Activated naive CD4-positive, alpha-beta T cell treated with anti-CD3 and anti-CD28 coated beads, Interleukin-2, amount 50 U/mL, for 72 hours (primary cell): Measurements from ENCODE around the gene CALHM4. TPM values are rescaled to one million over a fixed set of nuclear protein-coding genes. Genes with fewer than 3 reads are reported as not detected.
A peak's percentile ranks its signal among the peaks of the same experiment; 100 is the strongest.

Source experiments
- ATAC-seq, 2 donors: fragments of 150-1000 bp; cut with Tn5 transposase; 2 replicates each; pipeline ENCODE4 v1.10.0; 2021; ENCODE audit warnings: mild to moderate bottlenecking in 2 of 2, moderate library complexity in 2 of 2
- DNase-seq, 2 donors: peaks; one replicate each; pipeline ENCODE4 v3.0.0; 2021 to 2022; ENCODE audit warnings: low spot score in 2 of 2
- H3K27ac Mint-ChIP-seq, 2 donors: one replicate each; pipeline ENCODE4 v1.8.0; 2022; ENCODE audit warnings: mild to moderate bottlenecking in 2 of 2, mixed read lengths in 2 of 2
- H3K36me3 Mint-ChIP-seq, 2 donors: one replicate each; pipeline ENCODE4 v1.8.0; 2022; ENCODE audit warnings: mixed read lengths in 2 of 2
- H3K9me3 Mint-ChIP-seq, 2 donors: one replicate each; pipeline ENCODE4 v1.8.0; 2022; ENCODE audit warnings: mixed read lengths in 2 of 2
- total RNA-seq, 2 donors: library from RNA; stranded (reverse); gene quantifications; one replicate each; pipeline ENCODE4 v1.2.3, GENCODE V29; 2022

Gene CALHM4
- total RNA-seq, 2 donors from 2014 or later: not detected

DNA sequence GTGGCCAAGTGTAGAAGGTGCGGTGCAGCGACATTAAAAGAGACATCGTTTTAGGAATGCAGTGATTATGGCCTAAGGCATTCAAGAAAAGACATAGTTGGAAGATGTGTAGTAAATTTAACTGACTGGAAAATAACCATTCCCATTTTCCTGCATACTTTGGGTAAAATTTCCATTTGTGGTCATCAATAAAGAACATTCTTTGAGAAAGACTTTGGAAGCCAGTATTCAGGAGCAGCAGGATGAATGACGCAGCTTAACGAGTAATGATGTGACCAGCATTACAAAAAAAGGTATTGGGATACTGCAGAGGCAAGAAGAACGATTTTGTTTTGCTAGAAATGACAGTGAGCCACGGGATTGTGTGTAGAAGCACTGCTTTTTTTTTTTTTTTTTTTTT is 10.8 kb downstream of the CALHM4 start:
- H3K9me3 Mint-ChIP-seq: no peaks in the 10 kb centered on the region
- DNase-seq (no peak), ATAC-seq (no peak)
- H3K36me3 Mint-ChIP-seq: no peaks in the 10 kb centered on the region
- peak overlapping the region in 1 of 2 donors; percentile 50 for H3K27ac Mint-ChIP-seq

DNA sequence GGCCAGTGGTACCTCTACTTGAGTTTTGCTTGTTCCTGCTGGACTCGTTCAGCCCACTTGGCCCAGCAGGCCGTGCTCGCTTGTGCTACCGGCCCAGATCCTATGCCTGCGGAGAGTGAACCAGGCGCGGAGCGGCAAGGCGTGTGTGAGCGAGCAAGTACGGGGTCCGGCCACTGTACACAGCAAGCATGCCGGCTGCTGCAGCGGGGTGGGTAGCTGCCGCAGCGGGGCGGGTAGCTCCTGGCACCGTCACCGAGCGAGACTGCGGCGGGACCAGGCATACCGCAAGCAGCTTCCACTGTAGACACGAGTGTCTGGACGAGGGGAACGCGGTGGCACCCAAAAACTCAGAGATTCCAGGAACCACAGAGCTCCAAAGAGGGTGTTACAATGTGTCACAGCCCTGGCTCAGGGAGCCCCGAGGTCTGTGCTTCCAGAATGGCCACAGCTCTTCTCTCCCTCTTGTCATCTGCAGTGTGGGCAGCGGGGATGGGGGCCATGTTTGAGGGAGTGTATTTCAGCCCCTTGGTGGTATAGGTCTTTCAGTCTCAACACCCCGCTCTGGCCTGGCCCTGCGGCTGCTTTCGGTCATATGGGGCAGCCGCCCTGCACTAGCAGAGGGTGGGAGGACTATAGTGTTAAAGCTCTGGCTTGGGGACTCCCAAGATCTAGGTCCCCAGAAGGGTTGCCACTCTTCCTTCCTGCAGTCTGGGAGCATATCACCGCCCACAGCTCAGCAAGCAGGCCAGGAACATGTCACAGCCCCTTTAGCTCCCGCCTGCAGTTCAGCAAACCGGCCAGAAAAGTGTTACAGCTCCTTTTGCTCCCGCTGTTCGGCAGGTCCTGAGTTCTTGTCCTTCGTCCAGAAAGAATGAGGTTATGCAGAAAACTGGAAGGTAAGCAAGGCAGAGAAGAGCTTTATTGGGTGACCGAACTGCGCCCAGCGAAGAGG is 11.6 kb downstream of the CALHM4 start:
- DNase-seq (no peak), ATAC-seq (peak; percentile 31 to 37)
- H3K27ac Mint-ChIP-seq: no peak overlapping the region
- no peaks in the 10 kb centered on the region for H3K36me3 Mint-ChIP-seq
- H3K9me3 Mint-ChIP-seq: no peaks in the 10 kb centered on the region

- Mint-ChIP-seq H3K9me3 (no peaks in the 10 kb centered on the region), H3K27ac (no peak overlapping the region), H3K36me3 (peaks cover 6% of the 10 kb centered on the region in 2 donors)
- DNase-seq (no peak), ATAC-seq (no peak)
These were observed 14.6 kb downstream of the CALHM4 start for GRCh38 chr6:116568111-116568510.

GRCh38 chr6:116568821-116569755 is 15.5 kb downstream of the CALHM4 start:
- no peak for ATAC-seq
- DNase-seq: no peak
- Mint-ChIP-seq H3K36me3 (peaks cover 6 to 8% of the 10 kb centered on the region in 2 donors), H3K9me3 (no peaks in the 10 kb centered on the region), H3K27ac (no peak overlapping the region)

DNA sequence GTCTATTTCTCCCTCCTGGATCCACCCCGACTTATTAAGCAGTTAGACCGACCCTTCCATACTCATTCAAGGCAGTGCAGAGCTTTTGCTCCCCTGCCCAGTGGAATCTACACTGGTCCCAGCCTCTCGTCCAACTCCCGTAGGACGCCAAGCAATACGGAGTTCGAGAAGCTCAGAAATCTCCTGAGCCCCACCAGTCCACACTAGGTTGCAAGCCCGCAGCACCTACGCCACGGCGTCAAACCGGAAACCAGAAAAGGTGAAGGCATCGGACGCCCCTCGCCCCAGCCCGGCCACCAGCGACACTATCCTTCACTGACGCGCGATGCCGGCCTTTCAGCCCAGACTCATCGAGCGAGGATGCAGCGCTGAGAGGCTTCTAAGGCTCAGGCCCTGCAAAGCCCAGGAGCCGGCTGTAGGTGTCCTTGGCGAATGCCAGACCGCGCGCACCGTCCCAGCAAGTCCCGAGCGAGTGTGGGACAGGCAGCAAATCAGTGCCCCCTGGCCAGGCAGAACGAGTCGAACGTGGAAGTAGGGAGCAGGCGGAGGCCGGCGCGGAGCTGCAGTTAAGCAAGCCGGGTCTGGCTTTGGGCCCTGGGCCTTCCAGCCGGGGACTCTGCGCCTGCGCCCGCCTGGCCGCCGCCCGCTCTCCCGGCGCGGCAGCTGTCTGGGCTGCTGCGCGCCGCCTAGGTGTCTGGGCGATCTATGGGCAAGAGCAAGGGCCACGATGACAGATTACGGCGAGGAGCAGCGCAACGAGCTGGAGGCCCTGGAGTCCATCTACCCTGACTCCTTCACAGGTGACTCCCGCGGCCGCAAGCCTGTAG is 17.5 kb downstream of the CALHM4 start, which contains the start of gene RWDD1:
RWDD1 (plus strand) TSS at position 649 of the 827 bp plus-strand sequence; CDS start at position 728, 79 bp downstream.
- Mint-ChIP-seq H3K36me3 (peaks cover 6 to 12% of the 10 kb centered on the region in 2 donors), H3K27ac (peak within 1 kb of the TSS; percentile 95 to 100), H3K9me3 (no peaks in the 10 kb centered on the region)
- ATAC-seq (peak; percentile 85 to 96), DNase-seq (peak; percentile 91 to 96)

GRCh38 chr6:116571683-116572000 is 18.1 kb downstream of the CALHM4 start:
- H3K27ac Mint-ChIP-seq: peak overlapping the region; percentile 95 to 99
- peaks cover 6 to 12% of the 10 kb centered on the region in 2 donors for H3K36me3 Mint-ChIP-seq
- DNase-seq: no peak
- no peak for ATAC-seq
- no peaks in the 10 kb centered on the region for H3K9me3 Mint-ChIP-seq

DNA sequence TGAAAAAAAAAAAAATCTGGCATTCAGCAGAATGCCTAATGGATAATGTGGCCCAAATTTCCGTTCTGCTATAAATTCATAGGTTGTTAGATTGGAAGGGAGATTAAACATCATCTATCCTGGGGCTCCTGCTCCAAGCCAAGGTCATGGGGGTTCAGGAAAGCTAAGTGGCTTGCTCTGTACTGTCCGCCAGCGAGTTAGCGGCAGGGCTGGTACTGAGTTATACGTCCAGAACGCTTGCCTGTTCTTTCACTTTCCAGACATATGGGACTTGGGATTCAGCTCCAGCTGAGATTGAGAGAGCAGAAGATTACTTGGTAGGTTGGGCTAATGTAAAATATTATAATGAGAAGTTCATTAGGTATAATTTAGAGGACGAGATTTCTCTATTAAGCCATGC is 18.6 kb downstream of the CALHM4 start:
- no peaks in the 10 kb centered on the region for H3K9me3 Mint-ChIP-seq
- DNase-seq (peak in 1 of 2 donors; percentile 18), ATAC-seq (peak in 1 of 2 donors; percentile 24)
- peak overlapping the region; percentile 95 to 99 for H3K27ac Mint-ChIP-seq
- H3K36me3 Mint-ChIP-seq: peaks cover 6 to 12% of the 10 kb centered on the region in 2 donors

- no peak overlapping the region for H3K27ac Mint-ChIP-seq
- ATAC-seq (no peak), DNase-seq (no peak)
- peaks cover 6 to 12% of the 10 kb centered on the region in 2 donors for H3K36me3 Mint-ChIP-seq
- H3K9me3 Mint-ChIP-seq: no peaks in the 10 kb centered on the region
These were observed 21.7 kb downstream of the CALHM4 start for GRCh38 chr6:116575227-116575626.

GRCh38 chr6:116577486-116577885 is 23.9 kb downstream of the CALHM4 start:
- DNase-seq (no peak), ATAC-seq (no peak)
- H3K27ac Mint-ChIP-seq: no peak overlapping the region
- no peaks in the 10 kb centered on the region for H3K9me3 Mint-ChIP-seq
- peaks cover 0 to 6% of the 10 kb centered on the region in 2 donors for H3K36me3 Mint-ChIP-seq

DNA sequence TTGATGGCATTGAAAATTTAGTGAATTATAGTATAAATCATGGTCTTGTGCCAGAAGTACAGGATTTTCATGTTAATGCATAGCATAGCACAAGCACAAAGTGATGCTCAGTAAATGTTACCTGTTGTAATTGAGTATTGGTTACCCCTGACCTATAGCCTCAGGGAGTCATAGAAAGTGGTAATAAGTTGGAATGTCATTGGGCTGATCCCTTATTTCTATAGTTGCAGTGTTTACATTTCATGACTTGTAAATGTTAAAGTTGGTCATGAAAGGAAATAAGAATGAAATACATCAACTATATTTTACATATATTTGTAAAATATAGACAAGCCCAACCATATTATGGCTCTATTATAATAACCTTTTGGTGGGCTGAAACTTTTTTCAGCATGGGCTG is 24.8 kb downstream of the CALHM4 start:
- peaks cover 0 to 6% of the 10 kb centered on the region in 2 donors for H3K36me3 Mint-ChIP-seq
- no peaks in the 10 kb centered on the region for H3K9me3 Mint-ChIP-seq
- DNase-seq: no peak
- ATAC-seq: no peak
- H3K27ac Mint-ChIP-seq: no peak overlapping the region

DNA sequence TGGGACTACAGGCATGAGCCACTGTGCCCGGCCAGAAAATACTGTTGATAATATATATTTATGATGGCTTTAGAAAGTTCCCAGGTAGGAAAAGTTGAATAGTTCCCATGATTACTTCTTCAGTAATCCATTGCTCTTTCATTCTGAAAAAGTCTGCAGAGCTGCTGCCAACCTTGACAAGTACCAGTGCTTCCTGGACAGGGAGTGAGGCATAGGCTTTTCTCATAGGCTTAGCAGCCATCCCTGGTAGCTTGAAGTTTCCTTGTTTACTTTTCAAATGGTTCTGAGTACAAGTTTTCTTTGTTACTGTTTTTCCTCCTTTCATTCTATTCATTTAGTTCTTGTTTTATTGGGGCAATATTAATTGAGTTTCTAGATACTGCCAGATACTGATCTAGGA is 25.6 kb downstream of the CALHM4 start:
- Mint-ChIP-seq H3K27ac (no peak overlapping the region), H3K9me3 (no peaks in the 10 kb centered on the region), H3K36me3 (peaks cover 0 to 3% of the 10 kb centered on the region in 2 donors)
- DNase-seq (no peak), ATAC-seq (no peak)

DNA sequence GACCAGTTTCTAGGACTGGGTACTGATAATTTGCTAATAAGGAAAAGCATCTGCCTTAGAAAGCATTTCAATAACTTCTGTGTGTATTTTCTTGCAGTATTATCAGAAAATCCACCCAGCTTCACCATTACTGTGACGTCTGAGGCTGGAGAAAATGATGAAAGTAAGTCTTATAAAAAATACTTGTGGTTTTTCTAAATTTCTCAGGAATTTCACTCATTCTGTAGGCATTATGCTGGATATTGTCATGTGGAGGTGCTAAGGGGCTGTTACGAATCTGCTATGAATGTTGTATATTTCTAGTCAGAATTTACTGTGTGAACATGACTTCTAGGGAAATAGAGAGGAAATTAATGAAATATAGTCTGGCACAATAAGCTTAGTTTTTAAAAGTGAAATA is 26.6 kb downstream of the CALHM4 start:
- ATAC-seq (no peak), DNase-seq (no peak)
- H3K27ac Mint-ChIP-seq: no peak overlapping the region
- no peaks in the 10 kb centered on the region for H3K36me3 Mint-ChIP-seq
- no peaks in the 10 kb centered on the region for H3K9me3 Mint-ChIP-seq

GRCh38 chr6:116586276-116586675 is 32.7 kb downstream of the CALHM4 start:
- DNase-seq: no peak
- no peak overlapping the region for H3K27ac Mint-ChIP-seq
- H3K9me3 Mint-ChIP-seq: no peaks in the 10 kb centered on the region
- H3K36me3 Mint-ChIP-seq: peaks cover 6 to 11% of the 10 kb centered on the region in 2 donors
- no peak for ATAC-seq

DNA sequence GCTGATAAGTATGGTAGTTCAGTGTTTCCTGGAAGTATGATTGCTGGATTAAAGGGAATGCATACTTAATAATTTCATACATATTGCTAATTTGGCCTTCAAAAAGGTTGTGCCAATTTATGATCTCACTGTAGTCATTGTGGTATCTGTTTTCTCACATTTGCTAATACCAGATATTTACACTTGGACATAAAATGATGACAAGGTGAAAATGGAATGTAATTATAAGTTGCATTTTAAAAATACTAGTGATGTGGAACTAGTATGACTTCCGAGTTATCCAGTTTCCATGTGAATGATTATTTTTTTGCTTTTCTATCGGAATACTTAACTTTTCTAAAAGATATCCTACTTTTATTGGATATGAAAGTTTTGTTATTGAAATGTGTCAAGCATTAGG is 33.2 kb downstream of the CALHM4 start:
- no peaks in the 10 kb centered on the region for H3K9me3 Mint-ChIP-seq
- ATAC-seq (no peak), DNase-seq (no peak)
- H3K27ac Mint-ChIP-seq: no peak overlapping the region
- peaks cover 6 to 15% of the 10 kb centered on the region in 2 donors for H3K36me3 Mint-ChIP-seq

DNA sequence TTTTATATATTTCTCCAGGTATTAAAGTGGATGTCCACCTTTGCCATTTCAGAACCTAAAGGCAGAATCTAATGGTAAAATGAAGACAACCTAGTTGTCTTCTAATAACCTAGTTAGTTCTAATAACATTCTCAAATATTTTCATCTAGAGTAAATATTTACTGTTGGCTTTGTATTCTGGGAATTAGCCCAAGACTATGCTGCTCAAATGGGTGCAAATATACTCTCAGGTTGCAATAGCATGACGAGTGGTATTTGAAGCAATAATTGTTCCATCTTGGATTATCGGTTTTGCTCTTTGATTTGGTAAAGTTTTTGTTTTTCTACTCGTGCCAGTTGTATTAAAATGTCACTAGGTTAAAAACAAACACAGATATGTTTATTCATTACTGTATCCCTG is 41.7 kb downstream of the CALHM4 start:
- no peak overlapping the region for H3K27ac Mint-ChIP-seq
- no peak for DNase-seq
- peaks cover 25% of the 10 kb centered on the region in 2 donors for H3K36me3 Mint-ChIP-seq

DNA sequence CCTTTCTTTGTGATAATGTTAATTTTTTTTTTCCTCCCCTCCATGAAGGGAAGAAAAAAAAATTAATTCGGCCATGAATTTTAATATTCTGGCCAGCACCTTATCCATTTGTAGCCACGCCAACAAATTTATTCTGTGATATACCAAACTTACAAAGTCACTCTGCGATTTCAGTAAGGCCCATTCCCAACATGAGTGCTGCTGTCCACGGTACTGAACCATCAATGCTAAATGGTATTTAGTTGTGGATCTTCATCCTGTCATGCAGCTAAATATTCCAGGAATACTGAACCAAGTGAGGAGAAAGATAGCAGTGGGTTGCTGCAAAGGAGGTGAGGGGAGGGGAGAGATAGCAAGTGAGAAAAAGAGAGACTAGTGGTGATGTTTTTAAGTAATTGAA is 43.3 kb downstream of the CALHM4 start:
- Mint-ChIP-seq H3K9me3 (no peaks in the 10 kb centered on the region), H3K36me3 (peaks cover 24 to 25% of the 10 kb centered on the region in 2 donors), H3K27ac (no peak overlapping the region)
- ATAC-seq: no peak
- no peak for DNase-seq

More for the DNA sequence above, 41.7 kb downstream of the CALHM4 start:
- H3K9me3 Mint-ChIP-seq: no peaks in the 10 kb centered on the region
- ATAC-seq: no peak
